ENCODE results near the gene MYO9B. TPM values are rescaled to one million over a fixed set of nuclear protein-coding genes. Genes with fewer than 3 reads are reported as not detected.

The MYO9B gene
- total and polyA plus RNA-seq, 10 donors, result 70.5 to 329 (median 256) TPM

GRCh38 chr19:17237747-17238706 lies 162.4 kb downstream of the MYO9B start:
- Histone ChIP-seq H3K9me3 (no peaks in the 10 kb centered on the region), H3K4me3 (no peak overlapping the region), H3K27ac (no peak overlapping the region), H3K4me1 (peaks cover 15 to 45% (median 33%) of the 10 kb centered on the region in 6 donors), H3K36me3 (peaks cover 0 to 25% (median 0%) of the 10 kb centered on the region in 6 donors), H3K27me3 (replicated peaks in 1 of 7) (no peaks in the 10 kb centered on the region)
- 92 to 97% (median 93%) methylated on average over 13 of the region's 13 CpGs for WGBS, 5 donors
- TF ChIP-seq POLR2AphosphoS5 (IDR thresholded peaks at IDR 0.05), result no peak
- no peak for TF ChIP-seq CTCF (IDR thresholded peaks at IDR 0.05 in 8 of 11, conservative IDR thresholded peaks at IDR 0.05 in 3 of 11)
- TF ChIP-seq POLR2A (IDR thresholded peaks at IDR 0.05), result no peak
- intact Hi-C loops (cut with DNase I; ENCODE audit: low total_unique reads), result no loop called here
- no peak for DNase-seq

- TF ChIP-seq POLR2A (IDR thresholded peaks at IDR 0.05), result no peak
- no peak for TF ChIP-seq POLR2AphosphoS5 (IDR thresholded peaks at IDR 0.05)
- no peak for TF ChIP-seq CTCF (IDR thresholded peaks at IDR 0.05 in 8 of 11, conservative IDR thresholded peaks at IDR 0.05 in 3 of 11)
- Histone ChIP-seq H3K27ac (no peak overlapping the region), H3K9me3 (no peaks in the 10 kb centered on the region), H3K27me3 (replicated peaks in 1 of 7) (peaks cover 0 to 10% (median 0%) of the 10 kb centered on the region in 7 donors), H3K4me1 (peaks cover 6 to 55% (median 36%) of the 10 kb centered on the region in 6 donors), H3K4me3 (no peak overlapping the region), H3K36me3 (peaks cover 0 to 25% (median 0%) of the 10 kb centered on the region in 6 donors)
- 79 to 86% (median 84%) methylated on average over 22 to 24 of the region's 24 CpGs for WGBS, 5 donors
- DNase-seq, result no peak
- intact Hi-C loops (cut with DNase I; ENCODE audit: low total_unique reads), result no loop called here
These were observed 164.6 kb downstream of the MYO9B start for GRCh38 chr19:17240062-17240752.

- no peaks in the 10 kb centered on the region for H3K9me3 ChIP-seq
- intact Hi-C loops (cut with DNase I; ENCODE audit: low total_unique reads), result no loop called here
- H3K27me3 ChIP-seq (replicated peaks in 1 of 7), result peaks cover 0 to 11% (median 0%) of the 10 kb centered on the region in 7 donors
- no peak for DNase-seq
- peaks cover 5 to 48% (median 33%) of the 10 kb centered on the region in 6 donors for H3K4me1 ChIP-seq
- no peak overlapping the region for H3K27ac ChIP-seq
- peaks cover 0 to 25% (median 0%) of the 10 kb centered on the region in 6 donors for H3K36me3 ChIP-seq
- WGBS, 5 donors, result 93 to 97% (median 96%) methylated on average over 6 of the region's 6 CpGs
- H3K4me3 ChIP-seq, result no peak overlapping the region
- TF ChIP-seq POLR2AphosphoS5 (IDR thresholded peaks at IDR 0.05) (no peak), POLR2A (IDR thresholded peaks at IDR 0.05) (no peak), CTCF (IDR thresholded peaks at IDR 0.05 in 8 of 11, conservative IDR thresholded peaks at IDR 0.05 in 3 of 11) (no peak)
These were observed 165.3 kb downstream of the MYO9B start for GRCh38 chr19:17240826-17241399.

Data from spleen (tissue), 11 donors.